Breast epithelium (tissue), 3 donors: ENCODE data around the gene CHD2.

Source experiments
- POLR2AphosphoS5 ChIP-seq, 3 donors: sonication (generic); formaldehyde crosslinking; IDR thresholded peaks; one replicate each; pipeline ENCODE4 v1.6.1; 2017; ENCODE audit warnings: antibody characterized with exemption in 3 of 3
- TF ChIP-seq, protein P1 (sequence below), 3 donors: fragments of 450-650 bp; IDR thresholded peaks; one replicate each; pipeline ENCODE4 v1.5.1; 2016 to 2017; ENCODE audit warnings: antibody characterized with exemption in 3 of 3, mild to moderate bottlenecking in 3 of 3, moderate library complexity in 3 of 3

DNA sequence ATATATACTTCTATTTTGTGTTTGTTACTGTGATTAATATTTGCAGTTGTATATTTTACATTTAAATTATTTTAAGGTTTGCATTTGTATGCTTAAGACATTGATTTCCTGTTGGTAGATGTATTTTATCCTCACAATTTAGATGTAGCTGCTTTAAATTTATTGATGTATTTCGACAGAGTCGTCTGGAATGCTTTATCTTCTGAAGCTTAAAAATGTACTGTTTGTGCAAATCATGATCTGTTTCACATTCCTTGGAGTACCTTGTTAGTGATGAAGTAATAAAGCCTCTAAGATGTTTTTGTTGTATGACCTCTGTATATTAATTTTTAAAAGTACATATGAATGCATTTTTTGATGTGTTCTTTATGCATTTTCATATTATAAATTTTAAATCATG, 1.9 kb downstream of the CHD2 start:
- TF ChIP-seq, protein P1, sequence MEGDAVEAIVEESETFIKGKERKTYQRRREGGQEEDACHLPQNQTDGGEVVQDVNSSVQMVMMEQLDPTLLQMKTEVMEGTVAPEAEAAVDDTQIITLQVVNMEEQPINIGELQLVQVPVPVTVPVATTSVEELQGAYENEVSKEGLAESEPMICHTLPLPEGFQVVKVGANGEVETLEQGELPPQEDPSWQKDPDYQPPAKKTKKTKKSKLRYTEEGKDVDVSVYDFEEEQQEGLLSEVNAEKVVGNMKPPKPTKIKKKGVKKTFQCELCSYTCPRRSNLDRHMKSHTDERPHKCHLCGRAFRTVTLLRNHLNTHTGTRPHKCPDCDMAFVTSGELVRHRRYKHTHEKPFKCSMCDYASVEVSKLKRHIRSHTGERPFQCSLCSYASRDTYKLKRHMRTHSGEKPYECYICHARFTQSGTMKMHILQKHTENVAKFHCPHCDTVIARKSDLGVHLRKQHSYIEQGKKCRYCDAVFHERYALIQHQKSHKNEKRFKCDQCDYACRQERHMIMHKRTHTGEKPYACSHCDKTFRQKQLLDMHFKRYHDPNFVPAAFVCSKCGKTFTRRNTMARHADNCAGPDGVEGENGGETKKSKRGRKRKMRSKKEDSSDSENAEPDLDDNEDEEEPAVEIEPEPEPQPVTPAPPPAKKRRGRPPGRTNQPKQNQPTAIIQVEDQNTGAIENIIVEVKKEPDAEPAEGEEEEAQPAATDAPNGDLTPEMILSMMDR (IDR thresholded peaks at IDR 0.05): no peak
- no peak for TF ChIP-seq POLR2AphosphoS5 (IDR thresholded peaks at IDR 0.05)
